Panc1 (cell line): ENCODE measurements around the gene DVL3. TPM values are rescaled to one million over a fixed set of nuclear protein-coding genes. Genes with fewer than 3 reads are reported as not detected.

Experiments used
- ATAC-seq: fragments of 200-7000 bp; cut with Tn5 transposase; 2 replicates; pipeline ENCODE4 v1.9.1; 2020; ENCODE audit warnings: mild to moderate bottlenecking, moderate library complexity
- BruUV-seq: library from RNA; stranded (reverse); fragments of 400-500 nt; replicated peaks from 2 replicates; lab custom pipeline; 2021; lab: Mats Ljungman, UMichigan
- CTCF ChIA-PET: fragments of 300-600 bp; sonication (Branson Sonifier 250); formaldehyde crosslinking; loops from one replicate; lab custom pipeline; 2022; ENCODE audit warnings: antibody characterized with exemption; lab: Charles Lee
- POLR2A ChIA-PET: fragments of 300-600 bp; sonication (Branson Sonifier 250); formaldehyde crosslinking; loops from one replicate; lab custom pipeline; 2022; ENCODE audit warnings: antibody characterized with exemption; lab: Charles Lee
- DNase-seq: peaks from one replicate; pipeline ENCODE4 v3.0.0-alpha.2; 2010; ENCODE audit warnings: low read depth, low spot score
- H3K27ac ChIP-seq: 2 replicates; pipeline ENCODE4 v1.5.1; 2011; ENCODE audit warnings: mild to moderate bottlenecking, low read length, inconsistent platforms
- H3K27me3 ChIP-seq: fragments of 200-500 bp; sonication (Bioruptor generic); 2 replicates; pipeline ENCODE4 v1.6.0; 2014; ENCODE audit warnings: low read length, inconsistent platforms; ENCODE audit not compliant: control insufficient read depth, insufficient read depth
- H3K36me3 ChIP-seq: fragments of 200-500 bp; sonication (Bioruptor generic); 2 replicates; pipeline ENCODE4 v1.5.1; 2014; ENCODE audit warnings: inconsistent platforms, mild to moderate bottlenecking, low read length, moderate library complexity; ENCODE audit not compliant: control insufficient read depth, insufficient read depth
- H3K4me1 ChIP-seq: 2 replicates; pipeline ENCODE4 v1.5.1; 2011; ENCODE audit warnings: inconsistent platforms, mild to moderate bottlenecking, low read length, moderate library complexity; ENCODE audit not compliant: control insufficient read depth, insufficient read depth
- H3K4me3 ChIP-seq, 2 experiments: 2 replicates each; pipeline ENCODE4 v1.5.1; 2011 to 2012; ENCODE audit warnings: low read depth in 2 of 2, low read length in 2 of 2, mild to moderate bottlenecking in 2 of 2, inconsistent platforms in 1 of 2, moderate library complexity in 1 of 2
- H3K9me3 ChIP-seq: fragments of 200-500 bp; sonication (Bioruptor generic); 2 replicates; pipeline ENCODE4 v1.5.1; 2014; ENCODE audit warnings: low read depth, mild to moderate bottlenecking, inconsistent platforms, low read length, moderate library complexity; ENCODE audit not compliant: control insufficient read depth, insufficient read depth
- CTCF ChIP-seq: fragments of 450-650 bp; IDR thresholded peaks from 2 replicates; pipeline ENCODE4 v1.5.1; 2017; ENCODE audit warnings: mild to moderate bottlenecking
- POLR2AphosphoS5 ChIP-seq: IDR thresholded peaks from 2 replicates; pipeline ENCODE4 v1.6.1; 2012; ENCODE audit warnings: mild to moderate bottlenecking, low read depth, low read length, moderate library complexity
- REST ChIP-seq, 2 experiments: IDR thresholded peaks; 2 replicates each; pipeline ENCODE4 v1.6.1; 2011 to 2012; ENCODE audit warnings: low read depth in 2 of 2, control low read depth in 1 of 2, low read length in 1 of 2, mild to moderate bottlenecking in 1 of 2, moderate library complexity in 1 of 2; ENCODE audit not compliant: insufficient read depth in 1 of 2
- SIN3A ChIP-seq: IDR thresholded peaks from 2 replicates; pipeline ENCODE4 v1.6.1; 2012; ENCODE audit warnings: low read depth, mild to moderate bottlenecking, low read length, moderate library complexity, borderline replicate concordance; ENCODE audit not compliant: insufficient read depth
- in situ Hi-C: cut with HindIII; loops from 2 replicates; pipeline ENCODE4 v1.10.0; 2016; ENCODE audit warnings: low sequenced_read_pairs, low pct_unique_long_range_greater_than_20kb
- intact Hi-C: fragments of 100-400 bp; cut with micrococcal nuclease; formaldehyde crosslinking; loops from one replicate; pipeline ENCODE4 v1.10.0; 2022; ENCODE audit not compliant: unreplicated experiment
- total RNA-seq: library from RNA; stranded (reverse); gene quantifications from one replicate; pipeline ENCODE4 v1.2.1, GENCODE V29; 2021; ENCODE audit not compliant: unreplicated experiment

DVL3 gene
- total RNA-seq, 1 experiment from 2014 or later: 97.2 TPM

DNA sequence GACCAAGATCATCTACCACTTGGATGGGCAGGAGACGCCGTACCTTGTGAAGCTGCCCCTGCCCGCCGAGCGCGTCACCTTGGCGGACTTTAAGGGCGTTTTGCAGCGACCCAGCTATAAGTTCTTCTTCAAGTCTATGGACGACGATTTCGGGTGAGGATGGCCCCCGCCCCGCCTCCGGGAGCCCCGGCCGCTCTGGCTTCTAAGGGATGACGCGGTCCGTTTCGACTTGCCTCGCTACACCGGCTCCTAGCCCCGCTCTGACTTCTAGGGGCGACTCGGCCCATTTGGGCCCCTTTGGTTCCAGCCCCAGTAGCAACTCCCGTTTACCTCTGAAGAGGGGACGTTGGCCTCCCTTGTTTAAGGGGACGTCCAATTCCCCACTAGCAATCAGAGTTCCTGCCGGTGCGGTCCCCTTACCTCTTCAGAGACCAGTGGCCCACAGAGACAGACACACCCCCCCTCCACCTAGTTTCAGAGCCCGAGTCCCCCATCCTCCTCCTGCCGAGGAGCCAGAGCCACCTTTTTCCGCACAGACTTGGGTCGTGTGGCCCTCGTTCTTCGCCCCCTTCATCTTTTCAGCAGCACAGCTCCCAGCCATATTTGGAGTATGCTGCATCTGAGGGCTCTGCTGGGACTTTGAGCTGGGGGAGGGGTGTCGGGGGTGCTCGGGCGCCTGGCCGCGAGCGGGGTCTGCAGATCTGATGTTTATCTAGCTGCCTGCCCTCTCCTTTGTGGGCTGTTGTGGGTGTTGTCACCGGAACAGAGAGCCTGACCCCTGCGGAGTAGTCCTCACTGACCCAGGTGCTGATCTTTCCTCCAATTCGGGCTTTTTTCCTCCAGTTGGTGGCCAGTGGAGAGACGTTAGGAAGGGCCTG is 706 bp downstream of the DVL3 start:
- CTCF ChIA-PET: interaction anchor here (0.5 kb wide), 1 partner anchor 52 kb away, joined by 5 read pairs; no protein-coding TSS in a partner anchor
- ATAC-seq: peak; percentile 41

DNA sequence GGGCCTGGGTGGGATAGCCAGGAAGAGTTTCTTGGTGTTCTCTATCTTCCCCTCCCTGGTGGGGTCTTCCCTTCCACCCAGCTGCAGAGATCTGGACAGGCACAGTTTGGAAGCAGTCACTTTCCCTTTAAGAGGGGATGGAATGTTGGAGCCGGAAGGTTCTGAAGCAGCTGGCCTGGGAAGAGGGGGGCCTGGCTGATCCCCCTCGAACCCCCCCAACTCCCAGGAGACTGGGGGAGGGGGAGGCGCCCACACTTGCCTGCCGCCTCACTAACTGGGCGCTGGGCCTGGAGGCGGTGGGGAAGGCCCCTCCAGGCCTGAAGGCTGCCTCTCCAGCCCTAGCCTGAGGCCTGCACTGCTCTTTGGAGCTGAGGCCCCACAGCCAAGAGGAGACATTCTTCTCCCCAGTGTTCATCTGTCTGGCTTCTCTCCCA is 1.4 kb downstream of the DVL3 start:
- Histone ChIP-seq H3K27me3 (no peaks in the 10 kb centered on the region), H3K4me1 (peaks cover 17% of the 10 kb centered on the region), H3K27ac (peak overlapping the region; percentile 88), H3K9me3 (no peaks in the 10 kb centered on the region), H3K36me3 (peaks cover 5% of the 10 kb centered on the region; the same call in 1 of the 2 replicates), H3K4me3 (peak overlapping the region; percentile 88 to 93)
- CTCF ChIA-PET: no interaction called here
- no TSS peak for BruUV-seq
- POLR2A ChIA-PET: interaction anchor here (0.7 kb wide), 1 partner anchor 15 kb away, joined by 19 read pairs; no protein-coding TSS in a partner anchor
- intact Hi-C loops (no loop called here), in situ Hi-C loops (no loop called here)
- no peak for ATAC-seq
- TF ChIP-seq POLR2AphosphoS5 (no peak), CTCF (no peak), REST (IDR thresholded peaks at IDR 0.05; ENCODE audit: insufficient read depth in 1 of 2, low read depth in 2 of 2, low read length in 1 of 2) (no peak)
- DNase-seq: no peak

More for the DNA sequence above, 706 bp downstream of the DVL3 start:
- Histone ChIP-seq H3K36me3 (peaks cover 5% of the 10 kb centered on the region; the same call in 1 of the 2 replicates), H3K4me1 (peaks cover 17% of the 10 kb centered on the region), H3K27me3 (no peaks in the 10 kb centered on the region), H3K9me3 (no peaks in the 10 kb centered on the region), H3K27ac (peak overlapping the region; percentile 88), H3K4me3 (peak overlapping the region; percentile 88 to 93)
- in situ Hi-C loops (no loop called here), intact Hi-C loops (no loop called here)
- no peak; the same call in 1 of the 2 replicates for TF ChIP-seq POLR2AphosphoS5
- 0 out of 2 replicates have a peak, but pooled peaks have one; percentile 30 for TF ChIP-seq SIN3A
- DNase-seq: no peak
- POLR2A ChIA-PET: interaction anchor here (0.6 to 1.0 kb wide), 3 partner anchors 16 to 123 kb away, joined by 5 to 19 read pairs (median 6); no protein-coding TSS in a partner anchor
- no TSS peak for BruUV-seq
